ENCODE measurements around the gene ARHGAP26.
"Not testable (repeated sequence)": the region's sequence is repeated elsewhere in the genome, so short reads cannot be mapped to it uniquely, and the experiment has no call there.

Gene ARHGAP26

GRCh38 chr5:143118818-143119217 lies 348.6 kb downstream of the ARHGAP26 start:
- H3K23ac ChIP-seq (ENCODE audit: low read length in 2 of 2); H3K9me3 ChIP-seq (ENCODE audit: control insufficient read depth, low read length); H2BK5ac ChIP-seq (ENCODE audit: low read depth, low read length, poor library complexity, severe bottlenecking); H3K14ac ChIP-seq (ENCODE audit: low read length in 2 of 2); H3K4me1 ChIP-seq (ENCODE audit: control insufficient read depth, insufficient read depth, low read depth, low read length); H3K4me3 ChIP-seq (ENCODE audit: insufficient read depth in 1 of 2, low read depth in 1 of 2, low read length in 2 of 2); H3K79me1 ChIP-seq (replicated peaks; ENCODE audit: low read length, poor library complexity, severe bottlenecking); H3K4me2 ChIP-seq (ENCODE audit: low read length, poor library complexity, severe bottlenecking); H4K91ac ChIP-seq (ENCODE audit: low read length); H3K36me3 ChIP-seq (ENCODE audit: control insufficient read depth in 1 of 2, insufficient read depth in 2 of 2, low read depth in 1 of 2, low read length in 2 of 2); H2BK120ac ChIP-seq (ENCODE audit: low read depth, low read length); H3K27me3 ChIP-seq (ENCODE audit: control insufficient read depth in 1 of 2, insufficient read depth in 1 of 2, low read length in 2 of 2); H3K4ac ChIP-seq (ENCODE audit: low read depth in 1 of 2, low read length in 2 of 2); H3K9ac ChIP-seq (ENCODE audit: low read length); DNase-seq; H2AFZ ChIP-seq (ENCODE audit: low read depth, low read length); H2BK12ac ChIP-seq (ENCODE audit: low read length in 2 of 2); H3K27ac ChIP-seq (ENCODE audit: low read length, poor library complexity, severe bottlenecking); H3K18ac ChIP-seq (ENCODE audit: low read depth in 1 of 2, low read length in 2 of 2); H2BK15ac ChIP-seq (ENCODE audit: low read depth, poor library complexity, severe bottlenecking); H2AK5ac ChIP-seq (ENCODE audit: low read length, severe bottlenecking); H4K8ac ChIP-seq (ENCODE audit: low read length): not testable (repeated sequence)
- no CpG with 5 or more reads among the region's 3 CpGs for WGBS

DNA sequence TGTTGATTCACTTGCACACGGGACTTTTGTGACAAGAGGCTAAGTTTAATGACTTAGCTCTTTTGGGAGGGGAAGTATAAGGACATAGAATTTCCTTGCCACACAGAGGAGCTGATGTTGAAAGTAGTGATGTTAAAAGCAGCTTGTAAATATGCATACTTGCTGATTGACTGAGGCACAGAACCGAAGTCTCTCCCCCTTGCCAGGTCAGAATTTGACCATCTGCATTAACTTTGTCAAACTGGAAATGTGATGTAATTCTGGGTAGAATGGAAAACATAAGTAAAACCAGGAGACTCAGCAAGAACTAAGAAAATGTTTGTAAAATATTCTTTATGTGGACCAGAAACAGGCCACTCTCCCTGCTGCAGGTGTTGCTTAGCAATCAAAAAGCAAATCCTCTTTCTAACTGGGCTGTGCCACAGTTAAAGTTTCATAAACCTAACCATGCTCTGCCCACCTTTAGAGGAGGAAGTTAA lies 349.2 kb downstream of the ARHGAP26 start:
- Histone ChIP-seq H3K4me2 (ENCODE audit: low read length, poor library complexity, severe bottlenecking) (no peak overlapping the region), H4K8ac (ENCODE audit: low read length) (no peak overlapping the region), H2AFZ (ENCODE audit: low read depth, low read length) (no peak overlapping the region), H3K9ac (ENCODE audit: low read length) (no peak overlapping the region), H3K18ac (ENCODE audit: low read depth in 1 of 2, low read length in 2 of 2) (no peak overlapping the region), H2BK12ac (ENCODE audit: low read length in 2 of 2) (no peak overlapping the region), H3K9me3 (ENCODE audit: control insufficient read depth, low read length) (no peaks in the 10 kb centered on the region), H3K4me3 (ENCODE audit: insufficient read depth in 1 of 2, low read depth in 1 of 2, low read length in 2 of 2) (no peak overlapping the region), H2BK120ac (ENCODE audit: low read depth, low read length) (no peak overlapping the region), H3K23ac (ENCODE audit: low read length in 2 of 2) (no peak overlapping the region), H3K14ac (ENCODE audit: low read length in 2 of 2) (no peak overlapping the region), H2BK5ac (ENCODE audit: low read depth, low read length, poor library complexity, severe bottlenecking) (no peak overlapping the region), H2BK15ac (ENCODE audit: low read depth, poor library complexity, severe bottlenecking) (no peak overlapping the region), H3K4ac (ENCODE audit: low read depth in 1 of 2, low read length in 2 of 2) (no peak overlapping the region), H3K4me1 (ENCODE audit: control insufficient read depth, insufficient read depth, low read depth, low read length) (no peaks in the 10 kb centered on the region), H2AK5ac (ENCODE audit: low read length, severe bottlenecking) (no peak overlapping the region), H3K27ac (ENCODE audit: low read length, poor library complexity, severe bottlenecking) (no peak overlapping the region), H3K27me3 (ENCODE audit: control insufficient read depth in 1 of 2, insufficient read depth in 1 of 2, low read length in 2 of 2) (no peaks in the 10 kb centered on the region), H3K36me3 (ENCODE audit: control insufficient read depth in 1 of 2, insufficient read depth in 2 of 2, low read depth in 1 of 2, low read length in 2 of 2) (peaks cover 0 to 2% of the 10 kb centered on the region in 2 experiments), H3K79me1 (replicated peaks; ENCODE audit: low read length, poor library complexity, severe bottlenecking) (peaks cover under 1% of the 10 kb centered on the region), H4K91ac (ENCODE audit: low read length) (no peak overlapping the region)
- WGBS, result 63% methylated on average over 2 of the region's 2 CpGs
- DNase-seq, result no peak

GRCh38 chr5:143119881-143120341 lies 349.7 kb downstream of the ARHGAP26 start:
- H3K79me1 ChIP-seq (replicated peaks; ENCODE audit: low read length, poor library complexity, severe bottlenecking), result peaks cover 2% of the 10 kb centered on the region
- no peak overlapping the region for H3K27ac ChIP-seq (ENCODE audit: low read length, poor library complexity, severe bottlenecking)
- H3K4ac ChIP-seq (ENCODE audit: low read depth in 1 of 2, low read length in 2 of 2), result no peak overlapping the region
- peaks cover 0 to 2% of the 10 kb centered on the region in 2 experiments for H3K36me3 ChIP-seq (ENCODE audit: control insufficient read depth in 1 of 2, insufficient read depth in 2 of 2, low read depth in 1 of 2, low read length in 2 of 2)
- no peak overlapping the region for H2BK12ac ChIP-seq (ENCODE audit: low read length in 2 of 2)
- H4K8ac ChIP-seq (ENCODE audit: low read length), result no peak overlapping the region
- peak; percentile 43 for DNase-seq
- no peak overlapping the region for H2AK5ac ChIP-seq (ENCODE audit: low read length, severe bottlenecking)
- H3K4me3 ChIP-seq (ENCODE audit: insufficient read depth in 1 of 2, low read depth in 1 of 2, low read length in 2 of 2), result no peak overlapping the region
- no peaks in the 10 kb centered on the region for H3K4me1 ChIP-seq (ENCODE audit: control insufficient read depth, insufficient read depth, low read depth, low read length)
- no peak overlapping the region for H2BK15ac ChIP-seq (ENCODE audit: low read depth, poor library complexity, severe bottlenecking)
- no peak overlapping the region for H3K9ac ChIP-seq (ENCODE audit: low read length)
- no peak overlapping the region for H3K4me2 ChIP-seq (ENCODE audit: low read length, poor library complexity, severe bottlenecking)
- no peak overlapping the region for H4K91ac ChIP-seq (ENCODE audit: low read length)
- H3K9me3 ChIP-seq (ENCODE audit: control insufficient read depth, low read length), result no peaks in the 10 kb centered on the region
- H3K27me3 ChIP-seq (ENCODE audit: control insufficient read depth in 1 of 2, insufficient read depth in 1 of 2, low read length in 2 of 2), result no peaks in the 10 kb centered on the region
- no peak overlapping the region for H3K18ac ChIP-seq (ENCODE audit: low read depth in 1 of 2, low read length in 2 of 2)
- no peak overlapping the region for H2AFZ ChIP-seq (ENCODE audit: low read depth, low read length)
- H3K14ac ChIP-seq (ENCODE audit: low read length in 2 of 2), result no peak overlapping the region
- H3K23ac ChIP-seq (ENCODE audit: low read length in 2 of 2), result no peak overlapping the region
- 12% methylated on average over 1 of the region's 3 CpGs for WGBS
- H2BK120ac ChIP-seq (ENCODE audit: low read depth, low read length), result no peak overlapping the region
- no peak overlapping the region for H2BK5ac ChIP-seq (ENCODE audit: low read depth, low read length, poor library complexity, severe bottlenecking)

DNA sequence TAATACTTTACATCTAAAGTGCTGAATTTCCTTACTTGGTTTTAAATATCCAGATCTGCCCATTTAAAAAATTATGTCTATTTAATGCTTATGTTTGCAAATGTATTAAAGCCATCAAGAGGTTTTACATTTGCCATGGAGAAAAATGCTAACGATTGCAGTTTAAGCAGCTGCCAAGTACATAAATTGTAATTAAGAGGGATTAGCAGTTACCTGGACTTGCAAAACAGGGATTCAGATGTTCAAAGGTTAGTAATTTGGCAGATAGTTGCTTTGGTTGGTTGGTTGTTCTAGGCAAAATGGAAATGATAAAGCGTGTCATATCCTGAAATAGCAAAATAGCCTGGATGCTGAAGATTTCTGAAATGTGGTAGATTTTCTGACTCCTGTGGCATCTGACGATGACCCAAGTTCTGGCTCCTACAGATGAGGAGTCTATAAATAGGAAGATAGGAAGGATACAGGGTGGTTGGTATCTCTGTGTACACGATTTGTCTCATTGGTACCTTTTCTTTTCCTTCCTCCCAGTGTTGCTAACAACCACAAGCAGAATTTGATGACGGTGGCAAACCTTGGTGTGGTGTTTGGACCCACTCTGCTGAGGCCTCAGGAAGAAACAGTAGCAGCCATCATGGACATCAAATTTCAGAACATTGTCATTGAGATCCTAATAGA lies 350.4 kb downstream of the ARHGAP26 start:
- Histone ChIP-seq H3K9me3 (ENCODE audit: control insufficient read depth, low read length) (no peaks in the 10 kb centered on the region), H3K23ac (ENCODE audit: low read length in 2 of 2) (no peak overlapping the region), H3K18ac (ENCODE audit: low read depth in 1 of 2, low read length in 2 of 2) (no peak overlapping the region), H3K27ac (ENCODE audit: low read length, poor library complexity, severe bottlenecking) (no peak overlapping the region), H3K4me3 (ENCODE audit: insufficient read depth in 1 of 2, low read depth in 1 of 2, low read length in 2 of 2) (no peak overlapping the region), H3K27me3 (ENCODE audit: control insufficient read depth in 1 of 2, insufficient read depth in 1 of 2, low read length in 2 of 2) (no peaks in the 10 kb centered on the region), H2BK5ac (ENCODE audit: low read depth, low read length, poor library complexity, severe bottlenecking) (no peak overlapping the region), H4K91ac (ENCODE audit: low read length) (no peak overlapping the region), H2BK12ac (ENCODE audit: low read length in 2 of 2) (no peak overlapping the region), H3K4me2 (ENCODE audit: low read length, poor library complexity, severe bottlenecking) (no peak overlapping the region), H2AK5ac (ENCODE audit: low read length, severe bottlenecking) (no peak overlapping the region), H3K9ac (ENCODE audit: low read length) (no peak overlapping the region), H2BK120ac (ENCODE audit: low read depth, low read length) (no peak overlapping the region), H3K4ac (ENCODE audit: low read depth in 1 of 2, low read length in 2 of 2) (no peak overlapping the region), H3K79me1 (replicated peaks; ENCODE audit: low read length, poor library complexity, severe bottlenecking) (peaks cover 2% of the 10 kb centered on the region), H3K36me3 (ENCODE audit: control insufficient read depth in 1 of 2, insufficient read depth in 2 of 2, low read depth in 1 of 2, low read length in 2 of 2) (peaks cover 0 to 2% of the 10 kb centered on the region in 2 experiments), H2BK15ac (ENCODE audit: low read depth, poor library complexity, severe bottlenecking) (no peak overlapping the region), H3K4me1 (ENCODE audit: control insufficient read depth, insufficient read depth, low read depth, low read length) (no peaks in the 10 kb centered on the region), H3K14ac (ENCODE audit: low read length in 2 of 2) (no peak overlapping the region), H4K8ac (ENCODE audit: low read length) (no peak overlapping the region), H2AFZ (ENCODE audit: low read depth, low read length) (no peak overlapping the region)
- 92% methylated on average over 5 of the region's 5 CpGs for WGBS
- no peak for DNase-seq
